Neural progenitor cell (in vitro differentiated cells): ENCODE measurements around the gene CPA1. TPM values are rescaled to one million over a fixed set of nuclear protein-coding genes. Genes with fewer than 3 reads are reported as not detected.
A peak's percentile ranks its signal among the peaks of the same experiment; 100 is the strongest.

Experiments
- DNase-seq: peaks from one replicate; pipeline ENCODE4 v3.0.0-alpha.2; 2016; ENCODE audit warnings: low spot score
- H2AFZ ChIP-seq: fragments of 200-600 bp; sonication (generic); replicated peaks from 2 replicates; pipeline ENCODE4 v1.6.1; 2016; ENCODE audit warnings: antibody characterized with exemption
- H3F3A ChIP-seq: fragments of 200-600 bp; sonication (generic); 2 replicates; pipeline ENCODE4 v1.6.1; 2016; ENCODE audit warnings: antibody characterized with exemption, low read depth
- H3K27ac ChIP-seq: fragments of 200-600 bp; sonication (generic); 2 replicates; pipeline ENCODE4 v1.5.1; 2016; ENCODE audit warnings: mild to moderate bottlenecking
- H3K27me3 ChIP-seq: fragments of 200-600 bp; sonication (generic); 2 replicates; pipeline ENCODE4 v1.6.1; 2016; ENCODE audit warnings: mild to moderate bottlenecking, moderate library complexity
- H3K36me3 ChIP-seq: fragments of 200-600 bp; sonication (generic); 2 replicates; pipeline ENCODE4 v1.5.1; 2016
- H3K4me1 ChIP-seq: fragments of 200-600 bp; sonication (generic); 2 replicates; pipeline ENCODE4 v1.6.1; 2016; ENCODE audit warnings: mixed run types
- H3K4me2 ChIP-seq: fragments of 200-600 bp; sonication (generic); 2 replicates; pipeline ENCODE4 v1.6.1; 2016
- H3K4me3 ChIP-seq: fragments of 200-600 bp; sonication (generic); 2 replicates; pipeline ENCODE4 v1.5.1; 2016
- H3K79me2 ChIP-seq: fragments of 200-600 bp; sonication (generic); 2 replicates; pipeline ENCODE4 v1.6.1; 2016; ENCODE audit warnings: low read depth
- H3K9ac ChIP-seq: fragments of 200-600 bp; sonication (generic); 2 replicates; pipeline ENCODE4 v1.6.1; 2016
- H3K9me3 ChIP-seq: fragments of 200-600 bp; sonication (generic); 2 replicates; pipeline ENCODE4 v1.5.1; 2016; ENCODE audit warnings: low read depth
- H4K20me1 ChIP-seq: fragments of 200-600 bp; sonication (generic); 2 replicates; pipeline ENCODE4 v1.6.1; 2016; ENCODE audit warnings: low read depth
- H3K27ac Mint-ChIP-seq: 3 replicates; pipeline ENCODE4 v1.8.0; 2021; ENCODE audit warnings: mixed read lengths
- H3K27me3 Mint-ChIP-seq: 2 replicates; pipeline ENCODE4 v1.8.0; 2022; ENCODE audit warnings: low read depth, mild to moderate bottlenecking, inconsistent platforms, moderate library complexity, mixed read lengths; ENCODE audit not compliant: insufficient read depth
- H3K36me3 Mint-ChIP-seq: 3 replicates; pipeline ENCODE4 v1.8.0; 2021; ENCODE audit warnings: mixed read lengths
- H3K4me1 Mint-ChIP-seq: 3 replicates; pipeline ENCODE4 v1.8.0; 2021; ENCODE audit warnings: mixed read lengths
- H3K4me3 Mint-ChIP-seq: 3 replicates; pipeline ENCODE4 v1.8.0; 2021; ENCODE audit warnings: mild to moderate bottlenecking, moderate library complexity, mixed read lengths
- H3K9me3 Mint-ChIP-seq: 3 replicates; pipeline ENCODE4 v1.8.0; 2020; ENCODE audit warnings: mixed read lengths
- EZH2 ChIP-seq: fragments of 200-600 bp; sonication (generic); IDR thresholded peaks from 2 replicates; pipeline ENCODE4 v1.6.1; 2017; ENCODE audit warnings: antibody characterized with exemption, mild to moderate bottlenecking, moderate library complexity
- EZH2phosphoT487 ChIP-seq: fragments of 200-600 bp; sonication (generic); IDR thresholded peaks from 2 replicates; pipeline ENCODE4 v1.6.1; 2017; ENCODE audit warnings: antibody characterized with exemption
- total RNA-seq: library from RNA; depleted of rRNA; stranded (reverse); fragments of >200 nt; gene quantifications from 2 replicates; pipeline ENCODE4 v1.2.3, GENCODE V29; 2015; ENCODE audit warnings: low replicate concordance
- TF ChIP-seq, protein P1 (sequence below): fragments of 200-600 bp; sonication (generic); IDR thresholded peaks from 2 replicates; pipeline ENCODE4 v1.5.1; 2017; ENCODE audit warnings: antibody characterized with exemption, mild to moderate bottlenecking

The CPA1 gene
- total RNA-seq, 1 donor from 2014 or later: not detected

GRCh38 chr7:130396109-130396508 lies 15.8 kb downstream of the CPA1 start:
- H3K27ac ChIP-seq: no peak overlapping the region
- H3K9me3 Mint-ChIP-seq: no peaks in the 10 kb centered on the region

DNA sequence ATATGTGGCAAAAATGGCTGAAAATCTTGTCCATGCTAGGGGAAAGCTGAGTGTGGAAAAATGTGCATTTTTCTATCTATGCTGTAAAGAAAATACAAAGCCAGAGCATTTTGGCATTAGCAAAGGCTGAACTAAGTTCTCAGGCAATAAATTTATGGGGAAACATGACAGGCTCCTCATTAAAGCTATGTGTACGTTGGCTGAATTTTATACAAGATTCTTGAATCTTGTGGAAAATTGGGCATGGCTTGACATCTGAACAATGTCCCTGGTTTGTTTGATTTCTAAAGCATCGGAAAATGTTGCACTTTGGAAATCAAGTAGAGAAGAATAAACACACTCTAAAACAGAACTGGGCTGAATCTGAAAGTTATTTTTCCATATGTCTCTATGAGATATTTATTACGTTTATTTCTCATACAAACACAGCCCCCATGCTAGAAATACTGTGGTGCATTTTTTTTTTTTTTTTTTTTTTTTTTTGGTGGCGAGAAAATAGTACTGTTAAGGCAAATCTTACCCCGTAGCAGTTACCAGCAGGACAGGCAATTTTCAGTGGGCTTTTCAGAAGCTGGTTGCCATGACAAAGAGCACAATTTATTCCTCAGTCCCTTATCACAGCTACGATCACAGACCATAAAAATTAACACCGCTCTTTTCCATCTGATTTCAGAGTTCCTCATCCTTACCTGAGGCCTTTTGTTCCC lies 16.9 kb downstream of the CPA1 start:
- Histone ChIP-seq H3K4me1 (peaks cover 29% of the 10 kb centered on the region), H3K9ac (no peak overlapping the region), H3K4me2 (no peak overlapping the region), H3K36me3 (no peaks in the 10 kb centered on the region), H3K4me3 (no peak overlapping the region), H3F3A (no peaks in the 10 kb centered on the region), H3K79me2 (no peaks in the 10 kb centered on the region), H2AFZ (no peak overlapping the region), H4K20me1 (no peaks in the 10 kb centered on the region), H3K27me3 (no peaks in the 10 kb centered on the region), H3K9me3 (no peaks in the 10 kb centered on the region), H3K27ac (no peak overlapping the region)
- Mint-ChIP-seq H3K4me1 (peaks cover 53% of the 10 kb centered on the region), H3K27ac (no peak overlapping the region), H3K4me3 (no peak overlapping the region), H3K27me3 (no peaks in the 10 kb centered on the region), H3K36me3 (peaks cover 28% of the 10 kb centered on the region), H3K9me3 (no peaks in the 10 kb centered on the region)
- DNase-seq: no peak
- TF ChIP-seq, protein P1, sequence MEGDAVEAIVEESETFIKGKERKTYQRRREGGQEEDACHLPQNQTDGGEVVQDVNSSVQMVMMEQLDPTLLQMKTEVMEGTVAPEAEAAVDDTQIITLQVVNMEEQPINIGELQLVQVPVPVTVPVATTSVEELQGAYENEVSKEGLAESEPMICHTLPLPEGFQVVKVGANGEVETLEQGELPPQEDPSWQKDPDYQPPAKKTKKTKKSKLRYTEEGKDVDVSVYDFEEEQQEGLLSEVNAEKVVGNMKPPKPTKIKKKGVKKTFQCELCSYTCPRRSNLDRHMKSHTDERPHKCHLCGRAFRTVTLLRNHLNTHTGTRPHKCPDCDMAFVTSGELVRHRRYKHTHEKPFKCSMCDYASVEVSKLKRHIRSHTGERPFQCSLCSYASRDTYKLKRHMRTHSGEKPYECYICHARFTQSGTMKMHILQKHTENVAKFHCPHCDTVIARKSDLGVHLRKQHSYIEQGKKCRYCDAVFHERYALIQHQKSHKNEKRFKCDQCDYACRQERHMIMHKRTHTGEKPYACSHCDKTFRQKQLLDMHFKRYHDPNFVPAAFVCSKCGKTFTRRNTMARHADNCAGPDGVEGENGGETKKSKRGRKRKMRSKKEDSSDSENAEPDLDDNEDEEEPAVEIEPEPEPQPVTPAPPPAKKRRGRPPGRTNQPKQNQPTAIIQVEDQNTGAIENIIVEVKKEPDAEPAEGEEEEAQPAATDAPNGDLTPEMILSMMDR: no peak
- TF ChIP-seq EZH2 (no peak), EZH2phosphoT487 (no peak)

More at GRCh38 chr7:130396109-130396508, 15.8 kb downstream of the CPA1 start:
- H3K36me3 ChIP-seq: no peaks in the 10 kb centered on the region
- TF ChIP-seq, protein P1: no peak
- TF ChIP-seq EZH2: no peak
- TF ChIP-seq EZH2phosphoT487: no peak
- no peaks in the 10 kb centered on the region for H4K20me1 ChIP-seq
- H3K4me3 ChIP-seq: no peak overlapping the region
- H3K27me3 Mint-ChIP-seq: no peaks in the 10 kb centered on the region
- H3K27me3 ChIP-seq: no peaks in the 10 kb centered on the region
- no peaks in the 10 kb centered on the region for H3K79me2 ChIP-seq
- DNase-seq: no peak
- H2AFZ ChIP-seq: peak overlapping the region; percentile 22
- peaks cover 29% of the 10 kb centered on the region for H3K4me1 ChIP-seq
- no peaks in the 10 kb centered on the region for H3F3A ChIP-seq
- H3K4me1 Mint-ChIP-seq: peaks cover 53% of the 10 kb centered on the region
- peak overlapping the region; percentile 88 for H3K27ac Mint-ChIP-seq
- no peak overlapping the region for H3K4me3 Mint-ChIP-seq
- no peaks in the 10 kb centered on the region for H3K9me3 ChIP-seq
- H3K36me3 Mint-ChIP-seq: peaks cover 28% of the 10 kb centered on the region
- peak overlapping the region; percentile 19 for H3K4me2 ChIP-seq
- H3K9ac ChIP-seq: peak overlapping the region; percentile 38

DNA sequence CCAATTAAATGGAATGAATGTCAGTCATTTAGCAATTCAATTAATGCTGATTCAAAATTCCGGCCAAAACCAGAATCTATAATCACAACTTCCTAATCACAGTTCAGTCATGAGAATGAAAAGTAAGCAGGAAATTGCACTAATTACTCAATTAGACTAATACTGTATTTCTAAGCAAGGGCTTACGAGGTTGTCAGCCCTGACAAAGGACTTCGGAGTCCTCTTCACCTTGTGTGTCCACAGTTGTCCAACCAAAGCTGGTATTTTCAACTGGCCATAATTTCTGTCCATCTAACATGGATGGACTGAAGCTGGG lies 17.4 kb downstream of the CPA1 start:
- Mint-ChIP-seq H3K4me3 (no peak overlapping the region), H3K27ac (no peak overlapping the region), H3K9me3 (no peaks in the 10 kb centered on the region), H3K27me3 (no peaks in the 10 kb centered on the region), H3K36me3 (peaks cover 32% of the 10 kb centered on the region), H3K4me1 (peaks cover 49% of the 10 kb centered on the region)
- TF ChIP-seq EZH2 (no peak), EZH2phosphoT487 (no peak)
- TF ChIP-seq, protein P1: no peak
- no peaks in the 10 kb centered on the region for H4K20me1 ChIP-seq
- DNase-seq: no peak
- no peaks in the 10 kb centered on the region for H3K9me3 ChIP-seq
- no peak overlapping the region for H2AFZ ChIP-seq
- no peaks in the 10 kb centered on the region for H3K79me2 ChIP-seq
- H3K4me1 ChIP-seq: peaks cover 29% of the 10 kb centered on the region
- H3F3A ChIP-seq: no peaks in the 10 kb centered on the region
- H3K36me3 ChIP-seq: no peaks in the 10 kb centered on the region
- no peak overlapping the region for H3K4me3 ChIP-seq
- no peaks in the 10 kb centered on the region for H3K27me3 ChIP-seq
- H3K9ac ChIP-seq: no peak overlapping the region
- H3K4me2 ChIP-seq: no peak overlapping the region
- no peak overlapping the region for H3K27ac ChIP-seq
